ENCODE results near the gene BEGAIN.

Gene BEGAIN

GRCh38 chr14:100601914-100602313 lies 14.7 kb upstream of the BEGAIN start:
- FAIRE-seq (no peak), DNase-seq (ENCODE audit: low spot score) (no peak)

DNA sequence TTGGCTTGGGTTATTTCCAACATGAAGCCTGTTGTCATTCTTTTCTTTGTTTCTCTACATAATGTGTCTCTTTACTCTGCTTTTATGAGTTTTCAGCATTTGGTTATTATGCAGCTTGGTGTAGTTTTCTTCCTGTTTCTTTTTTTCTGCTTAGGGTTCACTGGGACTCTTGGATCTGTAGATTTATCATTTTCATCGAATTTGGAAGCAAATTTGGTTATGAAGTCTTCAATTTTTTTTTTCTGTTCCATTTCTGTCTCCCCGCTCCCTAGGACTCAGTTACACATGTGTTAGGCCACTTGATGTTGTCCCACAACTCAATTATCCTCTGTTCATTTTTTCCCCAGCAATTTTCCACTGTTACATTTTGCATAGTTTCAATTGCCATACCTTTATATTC lies 13.8 kb upstream of the BEGAIN start:
- FAIRE-seq (no peak), DNase-seq (ENCODE audit: low spot score) (no peak)

GRCh38 chr14:100599981-100600380 lies 12.8 kb upstream of the BEGAIN start:
- DNase-seq (ENCODE audit: low spot score) (no peak), FAIRE-seq (no peak)

DNA sequence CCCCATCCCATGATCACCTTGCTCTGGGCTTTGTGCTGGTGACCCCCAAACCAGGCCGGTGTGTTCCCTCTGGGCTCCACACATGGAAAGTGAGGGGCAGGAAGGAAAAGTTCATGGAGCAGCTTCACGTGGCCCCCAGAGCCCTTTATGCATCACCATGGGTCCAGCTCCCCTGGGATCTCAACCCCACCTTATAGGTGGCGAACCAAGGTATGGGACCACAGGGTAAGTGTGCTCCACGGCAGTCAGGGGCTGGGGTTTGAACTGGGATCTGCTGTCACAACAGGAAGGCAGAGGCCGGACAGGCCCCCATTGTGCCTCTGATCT lies 7.4 kb upstream of the BEGAIN start:
- DNase-seq (ENCODE audit: low spot score) (no peak), FAIRE-seq (no peak)

- no peak for FAIRE-seq
- no peak for DNase-seq (ENCODE audit: low spot score)
These were observed 6.8 kb upstream of the BEGAIN start for GRCh38 chr14:100593751-100594624.

- DNase-seq (ENCODE audit: low spot score) (no peak), FAIRE-seq (no peak)
These were observed 5.8 kb upstream of the BEGAIN start for GRCh38 chr14:100592972-100593371.

GRCh38 chr14:100592461-100592891 lies 5.3 kb upstream of the BEGAIN start:
- FAIRE-seq (no peak), DNase-seq (ENCODE audit: low spot score) (no peak)

DNA sequence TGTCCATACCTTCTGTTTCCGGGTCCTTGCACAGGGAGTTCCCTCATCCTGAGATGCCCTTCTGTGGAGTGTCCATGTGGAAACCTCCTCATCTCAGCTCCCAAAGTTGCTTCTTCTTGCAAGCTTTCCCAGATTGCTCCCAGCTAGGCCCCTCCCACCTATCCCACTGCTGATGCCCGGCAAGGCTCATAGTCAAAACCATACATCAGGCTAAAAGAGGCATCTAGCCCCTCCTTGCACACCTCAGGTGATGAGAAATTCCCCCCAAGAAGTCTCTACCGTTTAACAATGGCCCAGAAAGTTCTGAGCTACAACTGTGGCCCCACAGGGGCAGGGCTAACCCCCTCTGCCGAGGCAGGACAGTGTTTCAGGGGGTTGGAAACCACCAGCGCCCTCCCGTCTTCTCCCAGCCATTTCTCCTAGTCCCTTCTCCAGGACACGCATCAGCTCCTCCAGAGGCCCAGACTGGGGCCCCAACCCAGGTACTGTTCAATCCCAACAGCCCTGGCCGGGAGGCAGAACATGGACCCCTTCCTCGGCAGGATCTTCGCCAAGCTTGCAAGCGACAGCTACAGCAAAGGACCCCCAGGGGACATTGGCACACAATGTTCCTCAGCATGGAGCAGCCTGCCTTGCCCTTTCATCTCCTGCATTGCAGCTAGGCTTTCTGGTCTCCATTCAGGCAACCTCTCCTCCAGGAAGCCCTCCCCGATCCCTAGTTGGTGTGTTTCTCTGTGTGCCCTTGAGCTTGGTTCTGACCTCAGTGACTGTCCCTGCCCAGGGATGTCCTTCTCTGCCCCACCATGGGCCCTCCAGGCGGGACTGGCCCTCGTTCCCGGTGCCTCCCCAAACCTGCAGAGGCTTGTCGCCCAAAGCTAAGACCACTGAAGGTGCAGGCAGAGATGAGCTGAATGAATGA lies 4.5 kb upstream of the BEGAIN start:
- FAIRE-seq, result no peak
- no peak for DNase-seq (ENCODE audit: low spot score)

- DNase-seq (ENCODE audit: low spot score) (no peak), FAIRE-seq (no peak)
These were observed 3.7 kb upstream of the BEGAIN start for GRCh38 chr14:100590726-100591452.

DNA sequence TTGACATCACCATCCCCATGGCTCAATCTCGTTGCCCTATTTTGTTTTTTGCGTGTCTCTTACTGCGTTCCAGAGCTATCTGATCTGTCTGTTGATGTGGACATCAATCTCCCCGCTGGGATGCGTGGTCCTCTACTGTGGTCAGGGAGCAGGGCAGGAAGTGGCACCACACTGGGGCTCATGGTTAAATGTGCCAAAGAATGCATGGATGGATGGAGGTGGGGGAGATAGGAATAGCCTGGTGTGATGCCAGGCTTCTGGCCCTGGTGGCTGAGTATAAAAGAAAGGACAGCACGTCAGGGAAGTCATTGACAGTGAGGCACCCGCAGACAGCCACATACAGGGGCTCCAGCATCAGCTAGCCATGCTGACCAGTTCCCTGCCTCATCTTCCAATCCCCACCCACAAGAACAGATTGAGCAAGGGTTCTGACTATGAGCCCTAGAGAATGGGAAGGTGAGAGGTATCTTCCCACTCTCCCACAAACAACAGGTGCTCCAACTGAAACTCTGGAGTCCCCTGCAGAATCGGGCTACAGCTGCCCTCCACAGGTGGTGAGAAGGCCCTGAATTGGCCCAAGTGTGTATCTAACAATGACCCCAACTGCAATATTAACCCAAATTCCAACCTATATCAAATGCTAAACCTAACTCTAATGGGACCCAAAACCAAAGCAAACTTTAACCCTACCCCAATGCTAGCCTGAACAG lies 2.7 kb upstream of the BEGAIN start:
- DNase-seq (ENCODE audit: low spot score) (no peak), FAIRE-seq (no peak)

GRCh38 chr14:100589071-100589759 lies 2.0 kb upstream of the BEGAIN start:
- DNase-seq (ENCODE audit: low spot score) (no peak), FAIRE-seq (no peak)

DNA sequence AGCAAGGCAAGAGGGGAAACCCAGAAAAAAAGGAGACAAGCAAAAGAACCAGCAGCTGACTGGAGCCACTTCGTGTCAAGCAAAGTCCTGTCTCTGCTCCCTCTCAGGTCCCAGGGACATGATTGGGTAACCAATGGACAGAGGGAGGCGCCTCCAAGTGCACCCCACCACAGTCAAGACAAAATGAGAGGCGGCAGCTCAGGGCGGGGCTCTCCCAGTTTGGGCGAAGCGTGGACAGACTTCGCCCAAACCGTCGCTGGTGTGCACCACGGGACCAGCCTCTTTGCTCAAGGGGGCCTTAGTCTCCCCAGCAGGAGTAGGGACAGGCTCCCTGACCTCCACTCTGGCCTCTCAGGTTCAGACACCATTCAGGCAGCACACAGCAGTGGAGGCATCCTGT lies 1.5 kb upstream of the BEGAIN start:
- FAIRE-seq (no peak), DNase-seq (ENCODE audit: low spot score) (no peak)

- FAIRE-seq, result no peak
- DNase-seq (ENCODE audit: low spot score), result no peak
These were observed 670 bp upstream of the BEGAIN start for GRCh38 chr14:100587763-100588411.

- DNase-seq (ENCODE audit: low spot score) (no peak), FAIRE-seq (no peak)
These were observed 673 bp downstream of the BEGAIN start for GRCh38 chr14:100586403-100587085.

DNA sequence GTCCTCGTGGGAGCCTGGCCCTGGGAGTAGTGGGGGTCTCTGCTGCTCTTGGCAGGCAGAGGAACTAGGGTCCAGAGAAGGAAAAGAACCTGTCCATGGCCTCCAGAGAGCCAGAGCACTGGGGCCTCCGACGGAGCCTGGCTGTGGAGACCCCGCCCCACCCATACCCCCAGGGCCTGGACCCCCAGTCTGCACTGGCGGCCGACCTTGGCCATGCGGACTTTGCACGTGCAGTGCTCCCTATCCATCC lies 1.1 kb downstream of the BEGAIN start:
- no peak for DNase-seq (ENCODE audit: low spot score)
- no peak for FAIRE-seq

DNA sequence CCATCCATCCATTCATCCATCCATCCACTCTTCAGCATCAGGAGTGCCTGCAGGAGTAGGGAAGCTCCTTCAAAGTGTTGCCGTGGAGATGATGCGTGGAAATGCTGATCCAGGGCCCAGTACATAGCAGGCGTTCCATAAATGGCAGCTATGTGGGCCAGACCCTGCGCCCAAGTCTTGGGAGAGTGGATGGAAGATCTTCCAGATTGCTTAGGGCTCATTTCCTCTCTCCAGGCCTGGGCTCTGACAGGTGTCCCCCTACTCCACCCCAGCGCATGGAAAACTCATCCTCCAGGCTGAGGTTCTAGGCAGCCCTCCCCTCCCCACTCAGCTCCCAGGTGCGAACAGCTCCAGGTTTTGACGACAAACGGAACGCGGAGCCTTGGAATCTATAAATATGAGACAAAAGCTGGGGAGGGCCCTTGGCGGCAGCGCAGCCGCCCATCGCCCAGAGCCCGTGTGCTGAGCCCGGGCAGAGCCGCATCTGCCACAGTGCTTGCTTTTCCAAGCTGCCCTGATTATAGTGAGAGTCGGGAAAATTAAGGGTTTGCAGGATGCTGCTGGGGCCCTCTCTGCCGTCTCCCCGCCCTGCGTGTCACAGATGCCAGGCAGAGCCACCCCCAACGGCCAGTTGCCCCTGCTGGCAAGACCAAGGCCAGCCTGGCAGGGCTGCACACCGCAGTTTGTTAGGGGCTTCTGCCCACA lies 1.6 kb downstream of the BEGAIN start:
- FAIRE-seq (no peak), DNase-seq (ENCODE audit: low spot score) (no peak)

- FAIRE-seq, result no peak
These were observed 2.9 kb downstream of the BEGAIN start for GRCh38 chr14:100584056-100585031.

DNA sequence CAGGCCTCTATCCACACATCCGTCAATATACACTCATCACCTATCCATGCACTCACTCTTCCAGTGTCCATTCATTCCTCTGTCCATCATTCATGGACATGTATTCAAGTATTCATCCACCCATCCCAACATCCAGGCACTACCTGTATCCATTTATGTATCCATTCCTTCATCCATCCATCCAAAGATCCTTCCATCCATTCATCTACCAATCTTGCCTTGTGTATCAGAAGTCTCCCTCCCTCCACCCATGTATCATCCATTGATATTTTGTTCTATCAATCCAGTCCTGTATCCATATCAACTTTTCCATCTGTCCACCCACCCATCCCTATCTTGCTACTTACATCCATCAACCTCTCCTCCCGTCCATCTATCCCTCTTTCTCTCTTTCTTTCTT lies 4.0 kb downstream of the BEGAIN start:
- no peak for FAIRE-seq
- DNase-seq (ENCODE audit: low spot score), result no peak

More at GRCh38 chr14:100584056-100585031, 2.9 kb downstream of the BEGAIN start:
- no peak for DNase-seq (ENCODE audit: low spot score)

All from RCC 7860 (cell line).